Gastrocnemius medialis (tissue), 4 donors: ENCODE results near the gene TMEM92.

ENCODE experiments used
- CTCF ChIP-seq, 5 experiments: fragments of 450-650 bp in 3 of 5; fragments of 200-600 bp in 2 of 5; sonication (generic) in 2 of 5; IDR thresholded peaks in 4 of 5; conservative IDR thresholded peaks in 1 of 5; 1 replicate in 4 of 5; 2 replicates in 1 of 5; pipeline ENCODE4 v1.5.1; 2016 to 2019; ENCODE audit warnings: antibody characterized with exemption in 5 of 5, mild to moderate bottlenecking in 3 of 5, moderate library complexity in 3 of 5
- POLR2A ChIP-seq, 2 donors: fragments of 450-650 bp; IDR thresholded peaks; one replicate each; pipeline ENCODE4 v1.6.1; 2017; ENCODE audit warnings: antibody characterized with exemption in 2 of 2, mild to moderate bottlenecking in 2 of 2, moderate library complexity in 2 of 2

- TF ChIP-seq CTCF (IDR thresholded peaks at IDR 0.05 in 4 of 5, conservative IDR thresholded peaks at IDR 0.05 in 1 of 5), result no peak
- no peak for TF ChIP-seq POLR2A (IDR thresholded peaks at IDR 0.05)
These were observed 48.8 kb downstream of the TMEM92 start for GRCh38 chr17:50323060-50323459.
